Hepatocyte (in vitro differentiated cells): ENCODE data around the gene SORL1. TPM values are rescaled to one million over a fixed set of nuclear protein-coding genes. Genes with fewer than 3 reads are reported as not detected.

Experiments used
- DNase-seq: peaks from one replicate; pipeline ENCODE4 v3.0.0-alpha.2; 2016; ENCODE audit warnings: low spot score
- H2AFZ ChIP-seq: fragments of 200-600 bp; sonication (generic); 2 replicates; pipeline ENCODE4 v1.6.0; 2016; ENCODE audit warnings: antibody characterized with exemption, mild to moderate bottlenecking
- H3K27ac ChIP-seq: fragments of 200-600 bp; sonication (generic); 2 replicates; pipeline ENCODE4 v1.5.1; 2016; ENCODE audit warnings: mild to moderate bottlenecking
- H3K27me3 ChIP-seq: fragments of 200-600 bp; sonication (generic); 2 replicates; pipeline ENCODE4 v1.6.1; 2016
- H3K36me3 ChIP-seq: fragments of 200-600 bp; sonication (generic); replicated peaks from 2 replicates; pipeline ENCODE4 v1.5.1; 2016; ENCODE audit warnings: low read depth; ENCODE audit not compliant: insufficient read depth
- H3K4me1 ChIP-seq: fragments of 200-600 bp; sonication (generic); 2 replicates; pipeline ENCODE4 v1.5.1; 2016; ENCODE audit warnings: mild to moderate bottlenecking, moderate library complexity; ENCODE audit not compliant: insufficient read depth
- H3K4me2 ChIP-seq: fragments of 200-600 bp; sonication (generic); 2 replicates; pipeline ENCODE4 v1.6.0; 2016
- H3K4me3 ChIP-seq: fragments of 200-600 bp; sonication (generic); 2 replicates; pipeline ENCODE4 v1.5.1; 2016; ENCODE audit warnings: mild to moderate bottlenecking
- H3K79me2 ChIP-seq: fragments of 200-600 bp; sonication (generic); 2 replicates; pipeline ENCODE4 v1.6.0; 2017; ENCODE audit warnings: mild to moderate bottlenecking
- H3K9me2 ChIP-seq: fragments of 200-600 bp; sonication (generic); replicated peaks from 2 replicates; pipeline ENCODE4 v1.6.0; 2017; ENCODE audit warnings: mild to moderate bottlenecking; ENCODE audit not compliant: insufficient read depth
- H3K9me3 ChIP-seq: fragments of 200-600 bp; sonication (generic); 2 replicates; pipeline ENCODE4 v1.5.1; 2016; ENCODE audit warnings: low read depth, mild to moderate bottlenecking
- H4K20me1 ChIP-seq: fragments of 200-600 bp; sonication (generic); 2 replicates; pipeline ENCODE4 v1.6.0; 2016; ENCODE audit warnings: mild to moderate bottlenecking; ENCODE audit not compliant: insufficient read depth, poor library complexity, severe bottlenecking
- EZH2 ChIP-seq: fragments of 200-600 bp; sonication (generic); IDR thresholded peaks from 2 replicates; pipeline ENCODE4 v1.6.1; 2016; ENCODE audit warnings: antibody characterized with exemption, mild to moderate bottlenecking, borderline replicate concordance
- EZH2phosphoT487 ChIP-seq: fragments of 200-600 bp; sonication (generic); IDR thresholded peaks from one replicate; pipeline ENCODE4 v1.6.1; 2018; ENCODE audit warnings: antibody characterized with exemption, mild to moderate bottlenecking, low read depth, moderate library complexity; ENCODE audit not compliant: unreplicated experiment, severe bottlenecking
- WGBS: methylation state at CpG from one replicate; pipeline ENCODE4 v1.1.6; 2016; ENCODE audit warnings: low lambda C conversion rate; ENCODE audit errors: missing lambda C conversion rate; 5-methylcytosine and 5-hydroxymethylcytosine counted together
- polyA plus RNA-seq: library from polyadenylated mRNA; unstranded; fragments of >200 nt; fragmentation: Nextera tagmentation; extraction: Ambion mirVana; gene quantifications from 2 replicates; pipeline ENCODE4 v1.2.1, GENCODE V29; 2016
- total RNA-seq: library from RNA; depleted of rRNA; stranded (reverse); fragments of >200 nt; gene quantifications from 2 replicates; pipeline ENCODE4 v1.2.3, GENCODE V29; 2014
- TF ChIP-seq, protein P1 (sequence below): fragments of 200-600 bp; sonication (generic); IDR thresholded peaks from 2 replicates; pipeline ENCODE4 v1.5.1; 2016; ENCODE audit warnings: antibody characterized with exemption, mild to moderate bottlenecking; ENCODE audit not compliant: poor library complexity

SORL1 gene
- total and polyA plus RNA-seq, 2 experiments from 2014 or later, result 13.5 to 26.5 TPM

DNA sequence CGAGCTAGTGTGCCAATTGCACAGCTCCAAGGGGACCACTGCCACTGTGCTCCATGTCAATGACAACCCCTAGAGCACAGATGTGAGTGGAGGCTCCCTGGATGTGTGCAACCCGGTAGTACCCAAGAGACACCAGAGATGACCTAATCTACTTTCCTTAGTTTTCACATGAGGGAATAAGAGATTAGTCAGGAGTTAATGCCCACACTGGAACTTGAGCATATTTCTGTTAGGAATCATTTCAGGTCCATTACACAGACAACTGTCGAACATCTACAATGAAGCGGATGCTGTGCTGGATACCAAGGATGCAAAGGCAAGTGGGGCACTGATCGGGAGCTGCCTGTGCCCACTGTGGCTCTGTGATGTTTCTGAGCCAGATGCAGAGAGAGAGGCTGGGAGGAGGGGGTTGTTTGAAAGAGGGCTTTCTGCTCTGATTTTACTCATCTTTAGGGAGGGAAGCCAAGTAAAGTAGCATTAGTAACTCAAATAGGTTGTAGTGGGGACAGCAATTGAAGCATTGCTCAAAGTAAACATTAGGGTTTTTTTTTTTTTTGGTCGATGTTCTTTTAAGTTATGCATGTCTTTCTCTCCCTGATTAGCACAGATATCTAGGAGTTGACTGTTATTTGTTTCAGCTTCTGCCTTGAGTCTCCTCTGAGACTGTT lies 83.1 kb downstream of the SORL1 start:
- no peaks in the 10 kb centered on the region for H4K20me1 ChIP-seq
- H3K4me2 ChIP-seq, result no peak overlapping the region
- no peaks in the 10 kb centered on the region for H3K9me2 ChIP-seq
- H3K27ac ChIP-seq, result no peak overlapping the region
- no peaks in the 10 kb centered on the region for H3K79me2 ChIP-seq
- no peak for DNase-seq
- no peak overlapping the region for H3K4me3 ChIP-seq
- H3K27me3 ChIP-seq, result no peaks in the 10 kb centered on the region
- H3K9me3 ChIP-seq, result peaks cover 4% of the 10 kb centered on the region
- no peaks in the 10 kb centered on the region for H3K36me3 ChIP-seq
- TF ChIP-seq EZH2 (no peak), EZH2phosphoT487 (no peak)
- no peaks in the 10 kb centered on the region for H3K4me1 ChIP-seq
- WGBS, result 70% methylated on average over 6 of the region's 6 CpGs
- no peak overlapping the region for H2AFZ ChIP-seq

- no peak overlapping the region for H2AFZ ChIP-seq
- H3K27me3 ChIP-seq, result no peaks in the 10 kb centered on the region
- H3K4me3 ChIP-seq, result no peak overlapping the region
- no peak overlapping the region for H3K27ac ChIP-seq
- no peaks in the 10 kb centered on the region for H3K9me2 ChIP-seq
- H3K36me3 ChIP-seq, result no peaks in the 10 kb centered on the region
- 89% methylated on average over 6 of the region's 6 CpGs for WGBS
- H3K79me2 ChIP-seq, result no peaks in the 10 kb centered on the region
- DNase-seq, result no peak
- H3K9me3 ChIP-seq, result no peaks in the 10 kb centered on the region
- no peaks in the 10 kb centered on the region for H3K4me1 ChIP-seq
- no peak for TF ChIP-seq EZH2phosphoT487
- H3K4me2 ChIP-seq, result no peak overlapping the region
- no peaks in the 10 kb centered on the region for H4K20me1 ChIP-seq
Observed at GRCh38 chr11:121536126-121536525, 84.0 kb downstream of the SORL1 start.

DNA sequence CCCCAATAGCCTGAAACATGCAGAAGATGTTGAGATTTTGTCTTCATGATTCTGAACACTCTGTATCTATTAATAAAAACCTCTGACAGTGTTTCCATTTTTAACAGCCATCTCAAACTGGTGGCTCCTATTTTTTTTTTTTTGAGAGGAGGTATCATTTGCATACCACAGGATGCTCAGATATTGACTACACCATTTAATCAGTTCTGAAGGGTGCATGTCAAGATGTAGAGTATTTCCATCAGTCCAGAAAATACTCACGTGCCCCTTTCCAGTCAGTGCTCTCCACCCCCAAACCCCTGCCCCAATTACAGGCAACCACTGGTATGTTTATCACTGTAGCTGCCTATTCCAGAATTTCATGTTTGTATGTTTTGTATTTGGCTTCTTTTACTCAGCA lies 85.9 kb downstream of the SORL1 start:
- no peak overlapping the region for H2AFZ ChIP-seq
- H3K9me3 ChIP-seq, result no peaks in the 10 kb centered on the region
- no peak overlapping the region for H3K27ac ChIP-seq
- no peaks in the 10 kb centered on the region for H3K4me1 ChIP-seq
- no peaks in the 10 kb centered on the region for H3K36me3 ChIP-seq
- no peaks in the 10 kb centered on the region for H3K9me2 ChIP-seq
- no peaks in the 10 kb centered on the region for H3K27me3 ChIP-seq
- 95% methylated on average over 1 of the region's 1 CpG for WGBS
- TF ChIP-seq, protein P1, sequence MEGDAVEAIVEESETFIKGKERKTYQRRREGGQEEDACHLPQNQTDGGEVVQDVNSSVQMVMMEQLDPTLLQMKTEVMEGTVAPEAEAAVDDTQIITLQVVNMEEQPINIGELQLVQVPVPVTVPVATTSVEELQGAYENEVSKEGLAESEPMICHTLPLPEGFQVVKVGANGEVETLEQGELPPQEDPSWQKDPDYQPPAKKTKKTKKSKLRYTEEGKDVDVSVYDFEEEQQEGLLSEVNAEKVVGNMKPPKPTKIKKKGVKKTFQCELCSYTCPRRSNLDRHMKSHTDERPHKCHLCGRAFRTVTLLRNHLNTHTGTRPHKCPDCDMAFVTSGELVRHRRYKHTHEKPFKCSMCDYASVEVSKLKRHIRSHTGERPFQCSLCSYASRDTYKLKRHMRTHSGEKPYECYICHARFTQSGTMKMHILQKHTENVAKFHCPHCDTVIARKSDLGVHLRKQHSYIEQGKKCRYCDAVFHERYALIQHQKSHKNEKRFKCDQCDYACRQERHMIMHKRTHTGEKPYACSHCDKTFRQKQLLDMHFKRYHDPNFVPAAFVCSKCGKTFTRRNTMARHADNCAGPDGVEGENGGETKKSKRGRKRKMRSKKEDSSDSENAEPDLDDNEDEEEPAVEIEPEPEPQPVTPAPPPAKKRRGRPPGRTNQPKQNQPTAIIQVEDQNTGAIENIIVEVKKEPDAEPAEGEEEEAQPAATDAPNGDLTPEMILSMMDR, result no peak
- no peak for TF ChIP-seq EZH2phosphoT487
- no peak for TF ChIP-seq EZH2
- DNase-seq, result no peak
- H3K4me2 ChIP-seq, result no peak overlapping the region
- H3K4me3 ChIP-seq, result no peak overlapping the region
- no peaks in the 10 kb centered on the region for H3K79me2 ChIP-seq
- H4K20me1 ChIP-seq, result no peaks in the 10 kb centered on the region

GRCh38 chr11:121539000-121539399 lies 86.9 kb downstream of the SORL1 start:
- Histone ChIP-seq H2AFZ (no peak overlapping the region), H3K36me3 (no peaks in the 10 kb centered on the region), H3K4me2 (no peak overlapping the region), H3K27me3 (no peaks in the 10 kb centered on the region), H3K79me2 (no peaks in the 10 kb centered on the region), H3K9me3 (no peaks in the 10 kb centered on the region), H3K27ac (no peak overlapping the region), H3K9me2 (no peaks in the 10 kb centered on the region), H3K4me3 (no peak overlapping the region), H4K20me1 (no peaks in the 10 kb centered on the region), H3K4me1 (no peaks in the 10 kb centered on the region)
- WGBS, result 86% methylated on average over 5 of the region's 5 CpGs
- TF ChIP-seq EZH2phosphoT487 (no peak), EZH2 (no peak)
- TF ChIP-seq, protein P1, result no peak
- DNase-seq, result no peak
